HepG2 (cell line): ENCODE measurements around the gene MAPK1. TPM values are rescaled to one million over a fixed set of nuclear protein-coding genes. Genes with fewer than 3 reads are reported as not detected.
A peak's percentile ranks its signal among the peaks of the same experiment; 100 is the strongest.

Source experiments
- ATAC-seq: fragments of 200-7000 bp; cut with Tn5 transposase; 3 replicates; pipeline ENCODE4 v1.9.1; 2020; ENCODE audit warnings: mild to moderate bottlenecking, moderate library complexity
- BruUV-seq: library from RNA; stranded (reverse); fragments of 400-500 nt; replicated peaks from 2 replicates; lab custom pipeline; 2021; lab: Mats Ljungman, UMichigan
- CTCF ChIA-PET: fragments of 300-600 bp; formaldehyde crosslinking; extraction: SDS; loops from one replicate; lab custom pipeline; 2021; ENCODE audit warnings: low total read pairs, inconsistent platforms, low intra/inter-chr PET ratio; lab: Yijun Ruan, JAX
- POLR2A ChIA-PET: fragments of 350-600 bp; sonication (Branson Sonifier 250); formaldehyde crosslinking; loops from one replicate; lab custom pipeline; 2020; ENCODE audit warnings: antibody characterized with exemption, inconsistent platforms; lab: Yijun Ruan, JAX
- DNase-seq: peaks from one replicate; pipeline ENCODE4 v3.0.0-alpha.2; 2015; ENCODE audit warnings: low spot score
- FAIRE-seq: peaks from 3 replicates; lab custom pipeline; 2011; peaks lifted over from hg19 to GRCh38; lab: Jason Lieb, UNC
- H2AFZ ChIP-seq: one replicate; pipeline ENCODE4 v1.6.1; 2011; ENCODE audit warnings: low read length, inconsistent platforms
- H3K27ac ChIP-seq: fragments of 300-600 bp; 3 replicates; pipeline ENCODE4 v1.8.0; 2011; ENCODE audit warnings: mixed run types, mild to moderate bottlenecking, mixed read lengths, low read length, inconsistent platforms; ENCODE audit not compliant: insufficient read depth; ENCODE audit errors: extremely low read length
- H3K27me3 ChIP-seq, 2 experiments: fragments of 200-600 bp in 1 of 2; 2 replicates in 1 of 2; 3 replicates in 1 of 2; pipeline versions ENCODE4 v1.6.0 to v1.8.0; 2011; ENCODE audit warnings: low read length in 2 of 2, mild to moderate bottlenecking in 2 of 2, moderate library complexity in 2 of 2, inconsistent platforms in 1 of 2; ENCODE audit not compliant: insufficient read depth in 2 of 2, control insufficient read depth in 1 of 2
- H3K36me3 ChIP-seq, 2 experiments: fragments of 200-600 bp in 1 of 2; replicated peaks in 1 of 2; 2 replicates in 1 of 2; 3 replicates in 1 of 2; pipeline versions ENCODE4 v1.5.1 to v1.8.0; 2011; ENCODE audit warnings: low read length in 2 of 2, inconsistent platforms in 1 of 2; ENCODE audit not compliant: insufficient read depth in 2 of 2, control insufficient read depth in 1 of 2
- H3K4me1 ChIP-seq: 2 replicates; pipeline ENCODE4 v1.5.1; 2012; ENCODE audit warnings: low read length, inconsistent platforms; ENCODE audit not compliant: insufficient read depth
- H3K4me2 ChIP-seq: 2 replicates; pipeline ENCODE4 v1.6.0; 2011; ENCODE audit warnings: low read depth, low read length, inconsistent platforms
- H3K4me3 ChIP-seq, 3 experiments: fragments of 200-600 bp in 1 of 3; sonication (generic), shearing (Covaris generic) in 1 of 3; replicated peaks in 1 of 3; 2 replicates each; pipeline ENCODE4 v1.5.1; 2011 to 2016; ENCODE audit warnings: low read length in 3 of 3, inconsistent platforms in 2 of 3, low read depth in 2 of 3, mild to moderate bottlenecking in 2 of 3, control low read depth in 1 of 3, mixed read lengths in 1 of 3; ENCODE audit not compliant: insufficient read depth in 1 of 3
- H3K79me2 ChIP-seq: one replicate; pipeline ENCODE4 v1.6.1; 2011; ENCODE audit warnings: low read length, inconsistent platforms; ENCODE audit not compliant: insufficient read depth
- H3K9ac ChIP-seq: 2 replicates; pipeline ENCODE4 v1.6.0; 2011; ENCODE audit warnings: mild to moderate bottlenecking, low read depth, low read length, inconsistent platforms; ENCODE audit not compliant: insufficient read depth
- H3K9me3 ChIP-seq: 2 replicates; pipeline ENCODE4 v1.5.1; 2012; ENCODE audit warnings: mild to moderate bottlenecking, low read length
- H4K20me1 ChIP-seq: 2 replicates; pipeline ENCODE4 v1.6.0; 2011; ENCODE audit warnings: inconsistent platforms, mild to moderate bottlenecking, low read length, moderate library complexity; ENCODE audit not compliant: insufficient read depth
- AGO2 ChIP-seq: fragments of 200-400 bp; formaldehyde crosslinking; optimal IDR thresholded peaks from 2 replicates; pipeline ENCODE3; 2017; ENCODE audit warnings: mild to moderate bottlenecking, low read depth, low read length, moderate library complexity
- ARID5B ChIP-seq: IDR thresholded peaks from 2 replicates; pipeline ENCODE4 v1.4.0; 2020; ENCODE audit warnings: mild to moderate bottlenecking, missing genetic modification reagents
- BORCS8-MEF2B ChIP-seq: sonication (generic); formaldehyde crosslinking; IDR thresholded peaks from 2 replicates; pipeline ENCODE4 v1.8.0; 2022; ENCODE audit warnings: mild to moderate bottlenecking, missing genetic modification reagents
- MAFF ChIP-seq: IDR thresholded peaks from 2 replicates; pipeline ENCODE4 v1.6.1; 2011; ENCODE audit warnings: low read depth, low read length, improper control_type of control experiment
- MAFK ChIP-seq, 2 experiments: IDR thresholded peaks in 1 of 2; conservative IDR thresholded peaks in 1 of 2; 2 replicates each; pipeline ENCODE4 v1.6.1; 2011; ENCODE audit warnings: improper control_type of control experiment in 2 of 2, low read length in 2 of 2
- MTERF4 ChIP-seq: sonication (generic); formaldehyde crosslinking; IDR thresholded peaks from 2 replicates; pipeline ENCODE4 v1.8.0; 2023; ENCODE audit warnings: mild to moderate bottlenecking, missing genetic modification reagents
- MTF1 ChIP-seq: sonication (generic); formaldehyde crosslinking; IDR thresholded peaks from 2 replicates; pipeline ENCODE4 v1.5.0; 2020; ENCODE audit warnings: missing genetic modification reagents
- ZFY ChIP-seq: sonication (generic); formaldehyde crosslinking; IDR thresholded peaks from 2 replicates; pipeline ENCODE4 v1.4.0; 2020; ENCODE audit warnings: missing genetic modification reagents
- ZMYM4 ChIP-seq: sonication (generic); formaldehyde crosslinking; IDR thresholded peaks from 2 replicates; pipeline ENCODE4 v1.8.1; 2023; ENCODE audit warnings: mild to moderate bottlenecking, missing genetic modification reagents
- ZNF136 ChIP-seq: sonication (generic); formaldehyde crosslinking; IDR thresholded peaks from 2 replicates; pipeline ENCODE4 v1.8.1; 2022; ENCODE audit warnings: low read depth, mild to moderate bottlenecking, moderate library complexity, missing genetic modification reagents
- ZNF543 ChIP-seq: sonication (generic); formaldehyde crosslinking; IDR thresholded peaks from 2 replicates; pipeline ENCODE4 v1.4.0; 2020; ENCODE audit warnings: mild to moderate bottlenecking, missing genetic modification reagents
- ZNF598 ChIP-seq: sonication (generic); formaldehyde crosslinking; IDR thresholded peaks from 2 replicates; pipeline ENCODE4 v1.5.1; 2020; ENCODE audit warnings: mild to moderate bottlenecking, missing genetic modification reagents, borderline replicate concordance
- ZSCAN31 ChIP-seq: sonication (generic); formaldehyde crosslinking; IDR thresholded peaks from 2 replicates; pipeline ENCODE4 v1.5.0; 2020; ENCODE audit warnings: low read depth, mild to moderate bottlenecking, missing genetic modification reagents
- WGBS: methylation state at CpG from one replicate; pipeline ENCODE4 v1.1.6; 2017; ENCODE audit warnings: low lambda C conversion rate; 5-methylcytosine and 5-hydroxymethylcytosine counted together
- in situ Hi-C: cut with HindIII; loops from 2 replicates; pipeline ENCODE4 v1.10.0; 2017; ENCODE audit warnings: low pct_unique_long_range_greater_than_20kb; ENCODE audit not compliant: extremely low pct_ligation_motif_present
- intact Hi-C: fragments of 100-400 bp; cut with micrococcal nuclease; formaldehyde crosslinking; loops from one replicate; pipeline ENCODE4 v1.10.0; 2022; ENCODE audit not compliant: unreplicated experiment
- polyA plus RNA-seq, 8 experiments: library from polyadenylated mRNA; depleted of rRNA in 3 of 8; stranded (reverse) in 7 of 8; unstranded in 1 of 8; fragments of >200 nt; fragmentation: Illumina TruSeq in 4 of 8; extraction: Trizol in 4 of 8; gene quantifications; 2 replicates each; pipeline versions ENCODE4 v1.2.1 to v1.2.3, GENCODE V29; 2011 to 2016; ENCODE audit warnings: low read depth in 4 of 8, missing spikeins in 1 of 8, mixed read lengths in 1 of 8; ENCODE audit not compliant: insufficient read depth in 1 of 8
- total RNA-seq, 5 experiments: library from RNA; depleted of rRNA; stranded (reverse); fragments of >200 nt; fragmentation: Illumina TruSeq; extraction: Trizol; gene quantifications; 2 replicates each; pipeline ENCODE4 v1.2.3, GENCODE V29; 2016; ENCODE audit warnings: low read depth in 1 of 5

The MAPK1 gene
- total and polyA plus RNA-seq, 2 of the 13 experiments (the other 11 are each of a cell fraction or from before 2014, with no cell fraction given), result 107 to 114 TPM

DNA sequence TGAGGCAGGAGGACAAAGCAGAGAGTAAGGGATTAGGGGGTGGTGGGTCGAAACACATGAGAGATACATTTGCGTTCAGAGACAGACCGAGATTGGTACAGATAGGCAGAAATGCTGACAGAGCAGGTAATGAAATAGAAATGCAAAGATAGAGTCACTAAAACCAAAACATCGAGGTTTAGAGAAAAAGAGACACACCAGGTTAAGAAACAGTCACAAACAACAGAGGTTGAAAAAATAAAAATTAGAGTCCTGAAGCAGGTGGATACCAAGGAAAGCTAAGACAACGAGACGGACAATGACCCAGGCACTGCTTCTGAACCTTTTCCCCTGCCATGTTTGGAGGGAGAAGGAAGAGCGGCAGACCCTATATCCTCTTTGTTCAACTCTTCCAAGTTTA, 1.2 kb upstream of the MAPK1 start:
- Histone ChIP-seq H3K36me3 (0 out of 5 replicates have a peak, but pooled peaks cover 0 to 3% of the 10 kb centered on the region in 2 experiments), H4K20me1 (peaks cover 28% of the 10 kb centered on the region), H2AFZ (no peak overlapping the region), H3K4me3 (peak overlapping the region in 1 of 3 experiments; percentile 95; a peak in 1 of 6 replicates), H3K9me3 (no peaks in the 10 kb centered on the region), H3K27me3 (no peaks in the 10 kb centered on the region; a peak in 1 of 5 replicates), H3K27ac (no peak overlapping the region), H3K79me2 (peaks cover 40% of the 10 kb centered on the region), H3K9ac (no peak overlapping the region), H3K4me1 (peaks cover 29% of the 10 kb centered on the region), H3K4me2 (peak overlapping the region; percentile 87)
- ATAC-seq (no peak), FAIRE-seq (no peak), DNase-seq (no peak)
- WGBS, result 95% methylated on average over 7 of the region's 7 CpGs
- intact Hi-C loops (loop anchor here (5.0 kb wide), 2 partner anchors 36 to 69 kb away; no protein-coding TSS in a partner anchor), in situ Hi-C loops (no loop called here)
- ChIA-PET POLR2A (no interaction called here), CTCF (no interaction called here)
- TF ChIP-seq MAFF, result peak; percentile 70; the same call in 1 of the 2 replicates
- TF ChIP-seq MAFK (conservative IDR thresholded peaks at IDR 0.05 in 1 of 2, IDR thresholded peaks at IDR 0.05 in 1 of 2; ENCODE audit: low read length in 2 of 2), result peak; percentile 83
- no peak for TF ChIP-seq ZFY (CRISPR knock-in tag)
- no peak for TF ChIP-seq ZSCAN31
- TF ChIP-seq ZNF598 (CRISPR knock-in tag), result 0 out of 2 replicates have a peak, but pooled peaks have one; percentile 5
- TF ChIP-seq ZNF136, result no peak
- no TSS peak for BruUV-seq

- no TSS peak for BruUV-seq
- 0 out of 5 replicates have a peak, but pooled peaks cover 0 to 3% of the 10 kb centered on the region in 2 experiments for H3K36me3 ChIP-seq
- H3K4me3 ChIP-seq, result peak overlapping the region; percentile 80 to 95 (median 88)
- intact Hi-C loops, result loop anchor here (5.0 kb wide), 2 partner anchors 35 to 70 kb away; no protein-coding TSS in a partner anchor
- H3K79me2 ChIP-seq, result peaks cover 54% of the 10 kb centered on the region
- POLR2A ChIA-PET, result interaction anchor here (0.7 to 1.5 kb wide), 4 partner anchors 9 to 201 kb away, joined by 3 to 5 read pairs (median 4); partner anchors contain the start of gene PPIL2
- peak overlapping the region; percentile 82 for H3K27ac ChIP-seq
- H2AFZ ChIP-seq, result no peak overlapping the region
- H3K9ac ChIP-seq, result peak overlapping the region; percentile 88
- H3K9me3 ChIP-seq, result no peaks in the 10 kb centered on the region
- H3K4me1 ChIP-seq, result peaks cover 44% of the 10 kb centered on the region
- DNase-seq (no peak), FAIRE-seq (no peak), ATAC-seq (peak; percentile 42; the same call in 1 of the 3 replicates)
- H4K20me1 ChIP-seq, result peaks cover 44% of the 10 kb centered on the region
- in situ Hi-C loops, result no loop called here
- CTCF ChIA-PET, result no interaction called here
- WGBS, result 0% methylated on average over 5 of the region's 91 CpGs
- H3K4me2 ChIP-seq, result peak overlapping the region; percentile 89
- no peaks in the 10 kb centered on the region; a peak in 1 of 5 replicates for H3K27me3 ChIP-seq
- TF ChIP-seq BORCS8-MEF2B (CRISPR knock-in tag) (peak; percentile 6; the same call in 1 of the 2 replicates), ZMYM4 (CRISPR knock-in tag) (peak; percentile 65), MTF1 (CRISPR knock-in tag) (no peak), ZNF543 (peak; percentile 32; the same call in 1 of the 2 replicates), MTERF4 (CRISPR knock-in tag) (0 out of 2 replicates have a peak, but pooled peaks have one; percentile 12), AGO2 (peak; percentile 27), ARID5B (no peak)
These were observed 465 bp downstream of the MAPK1 start for GRCh38 chr22:21866833-21867527.
